Trophoblast cell (in vitro differentiated cells and primary cell): ENCODE results near the gene EFCAB14.
A peak's percentile ranks its signal among the peaks of the same experiment; 100 is the strongest.

Source experiments
- DNase-seq, 2 donors: peaks; one replicate each; pipeline ENCODE4 v3.0.0-alpha.2; 2016
- H2AFZ ChIP-seq: 2 replicates; pipeline ENCODE4 v1.6.1; 2013; ENCODE audit warnings: low read length, moderate library complexity, mild to moderate bottlenecking; ENCODE audit not compliant: insufficient read depth, poor library complexity
- H2AK5ac ChIP-seq: 2 replicates; pipeline ENCODE4 v1.6.1; 2013; ENCODE audit warnings: mild to moderate bottlenecking, low read length
- H2BK120ac ChIP-seq: 2 replicates; pipeline ENCODE4 v1.6.1; 2013; ENCODE audit warnings: low read length, mild to moderate bottlenecking, moderate library complexity; ENCODE audit not compliant: insufficient read depth, poor library complexity
- H2BK12ac ChIP-seq: 2 replicates; pipeline ENCODE4 v1.6.1; 2013; ENCODE audit warnings: mild to moderate bottlenecking, low read length, moderate library complexity
- H2BK5ac ChIP-seq: 2 replicates; pipeline ENCODE4 v1.6.1; 2013; ENCODE audit warnings: low read length, low read depth, moderate library complexity, mild to moderate bottlenecking; ENCODE audit not compliant: poor library complexity
- H3K14ac ChIP-seq: 2 replicates; pipeline ENCODE4 v1.6.1; 2013; ENCODE audit warnings: mild to moderate bottlenecking, low read length
- H3K18ac ChIP-seq: 2 replicates; pipeline ENCODE4 v1.6.1; 2013; ENCODE audit warnings: mild to moderate bottlenecking, low read length
- H3K23ac ChIP-seq: 2 replicates; pipeline ENCODE4 v1.6.1; 2013; ENCODE audit warnings: low read length
- H3K27ac ChIP-seq: 2 replicates; pipeline ENCODE4 v1.5.1; 2013; ENCODE audit warnings: low read depth, mild to moderate bottlenecking, inconsistent platforms, low read length, moderate library complexity
- H3K27me3 ChIP-seq: 2 replicates; pipeline ENCODE4 v1.6.1; 2013; ENCODE audit warnings: inconsistent platforms, mild to moderate bottlenecking, low read length, moderate library complexity; ENCODE audit not compliant: insufficient read depth
- H3K36me3 ChIP-seq, 2 experiments: 1 replicate in 1 of 2; 2 replicates in 1 of 2; pipeline ENCODE4 v1.6.1; 2013; ENCODE audit warnings: low read length in 2 of 2, mild to moderate bottlenecking in 2 of 2, moderate library complexity in 1 of 2; ENCODE audit not compliant: insufficient read depth in 2 of 2, control insufficient read depth in 1 of 2
- H3K4ac ChIP-seq: 2 replicates; pipeline ENCODE4 v1.6.1; 2013; ENCODE audit warnings: low read depth, mild to moderate bottlenecking, low read length, moderate library complexity
- H3K4me1 ChIP-seq, 2 experiments: 1 replicate in 1 of 2; 2 replicates in 1 of 2; pipeline ENCODE4 v1.6.1; 2013; ENCODE audit warnings: low read length in 2 of 2, mild to moderate bottlenecking in 2 of 2, moderate library complexity in 1 of 2; ENCODE audit not compliant: insufficient read depth in 2 of 2, control insufficient read depth in 1 of 2
- H3K4me2 ChIP-seq: 2 replicates; pipeline ENCODE4 v1.6.1; 2013; ENCODE audit warnings: inconsistent platforms, mild to moderate bottlenecking, low read length, moderate library complexity
- H3K4me3 ChIP-seq: 2 replicates; pipeline ENCODE4 v1.5.1; 2013; ENCODE audit warnings: mild to moderate bottlenecking, low read depth, low read length, inconsistent platforms
- H3K79me1 ChIP-seq: one replicate; pipeline ENCODE4 v1.6.1; 2013; ENCODE audit warnings: low read length
- H3K79me2 ChIP-seq: 2 replicates; pipeline ENCODE4 v1.6.1; 2013; ENCODE audit warnings: low read length, mild to moderate bottlenecking; ENCODE audit not compliant: control insufficient read depth, insufficient read depth, poor library complexity
- H3K9ac ChIP-seq: 2 replicates; pipeline ENCODE4 v1.6.1; 2013; ENCODE audit warnings: mild to moderate bottlenecking, low read length
- H3K9me3 ChIP-seq: 2 replicates; pipeline ENCODE4 v1.6.1; 2013; ENCODE audit warnings: low read depth, mild to moderate bottlenecking, control low read depth, inconsistent platforms, low read length; ENCODE audit not compliant: insufficient read depth
- H4K12ac ChIP-seq: 2 replicates; pipeline ENCODE4 v1.6.1; 2013; ENCODE audit warnings: low read depth, mild to moderate bottlenecking, low read length, moderate library complexity
- H4K8ac ChIP-seq: 2 replicates; pipeline ENCODE4 v1.6.1; 2013; ENCODE audit warnings: low read depth, mild to moderate bottlenecking, low read length, moderate library complexity
- H4K91ac ChIP-seq: one replicate; pipeline ENCODE4 v1.6.1; 2013; ENCODE audit warnings: low read depth, mild to moderate bottlenecking, low read length, moderate library complexity
- WGBS: extraction: QIAGEN DNeasy Blood & Tissue Kit; methylation state at CpG from one replicate; pipeline ENCODE4 v1.1.7; 2013; ENCODE audit warnings: missing lambda C conversion rate; ENCODE audit not compliant: insufficient read length, insufficient coverage; ENCODE audit errors: extremely low coverage; 5-methylcytosine and 5-hydroxymethylcytosine counted together

EFCAB14 gene

GRCh38 chr1:46705408-46705807 lies 13.5 kb downstream of the EFCAB14 start:
- H3K36me3 ChIP-seq: peaks cover 10 to 28% of the 10 kb centered on the region in 2 experiments
- no peak overlapping the region for H3K27ac ChIP-seq
- no peak overlapping the region for H3K18ac ChIP-seq
- H2BK120ac ChIP-seq: no peak overlapping the region
- no CpG with 5 or more reads among the region's 9 CpGs for WGBS
- no peaks in the 10 kb centered on the region for H3K27me3 ChIP-seq
- H3K14ac ChIP-seq: no peak overlapping the region
- H4K91ac ChIP-seq: no peak overlapping the region
- no peak overlapping the region for H4K8ac ChIP-seq
- H2BK12ac ChIP-seq: no peak overlapping the region
- H2AK5ac ChIP-seq: no peak overlapping the region
- no peak overlapping the region for H2AFZ ChIP-seq
- no peaks in the 10 kb centered on the region for H3K4me1 ChIP-seq
- no peak overlapping the region for H3K9ac ChIP-seq
- H3K9me3 ChIP-seq: no peaks in the 10 kb centered on the region
- no peak overlapping the region for H4K12ac ChIP-seq
- no peak overlapping the region for H2BK5ac ChIP-seq
- H3K79me1 ChIP-seq: no peaks in the 10 kb centered on the region
- H3K4me3 ChIP-seq: no peak overlapping the region
- DNase-seq: no peak
- no peak overlapping the region for H3K4me2 ChIP-seq
- no peaks in the 10 kb centered on the region for H3K79me2 ChIP-seq
- H3K23ac ChIP-seq: no peak overlapping the region
- no peak overlapping the region for H3K4ac ChIP-seq

GRCh38 chr1:46703927-46704641 lies 14.8 kb downstream of the EFCAB14 start:
- Histone ChIP-seq H3K4me1 (no peaks in the 10 kb centered on the region), H3K9me3 (no peaks in the 10 kb centered on the region), H3K23ac (no peak overlapping the region), H4K8ac (no peak overlapping the region), H3K27ac (no peak overlapping the region), H2BK5ac (no peak overlapping the region), H2BK120ac (no peak overlapping the region), H2AK5ac (no peak overlapping the region), H3K4me3 (no peak overlapping the region), H3K36me3 (peaks cover 7 to 23% of the 10 kb centered on the region in 2 experiments), H4K91ac (no peak overlapping the region), H3K79me2 (no peaks in the 10 kb centered on the region), H3K9ac (no peak overlapping the region), H4K12ac (no peak overlapping the region), H3K14ac (no peak overlapping the region), H3K18ac (no peak overlapping the region), H2AFZ (no peak overlapping the region), H3K27me3 (no peaks in the 10 kb centered on the region), H3K79me1 (no peaks in the 10 kb centered on the region), H2BK12ac (no peak overlapping the region), H3K4ac (no peak overlapping the region), H3K4me2 (no peak overlapping the region)
- WGBS: no CpG with 5 or more reads among the region's 3 CpGs
- DNase-seq: no peak

- DNase-seq: peak in 1 of 2 donors; percentile 12
- no peak overlapping the region for H3K4me3 ChIP-seq
- peak overlapping the region; percentile 53 for H3K23ac ChIP-seq
- H3K9me3 ChIP-seq: no peaks in the 10 kb centered on the region
- no CpG with 5 or more reads among the region's 3 CpGs for WGBS
- H4K91ac ChIP-seq: no peak overlapping the region
- no peaks in the 10 kb centered on the region for H3K79me1 ChIP-seq
- H3K14ac ChIP-seq: no peak overlapping the region
- H2AFZ ChIP-seq: no peak overlapping the region
- H3K4me1 ChIP-seq: no peaks in the 10 kb centered on the region
- no peaks in the 10 kb centered on the region for H3K79me2 ChIP-seq
- no peak overlapping the region for H3K4ac ChIP-seq
- H3K4me2 ChIP-seq: no peak overlapping the region
- H3K18ac ChIP-seq: no peak overlapping the region
- H2BK12ac ChIP-seq: no peak overlapping the region
- no peak overlapping the region for H3K27ac ChIP-seq
- H3K36me3 ChIP-seq: peaks cover 6 to 22% of the 10 kb centered on the region in 2 experiments
- no peak overlapping the region for H4K8ac ChIP-seq
- no peak overlapping the region for H4K12ac ChIP-seq
- H2BK5ac ChIP-seq: no peak overlapping the region
- no peak overlapping the region for H2BK120ac ChIP-seq
- H3K27me3 ChIP-seq: no peaks in the 10 kb centered on the region
- no peak overlapping the region for H3K9ac ChIP-seq
- H2AK5ac ChIP-seq: no peak overlapping the region
Measured at GRCh38 chr1:46699666-46700065, 19.2 kb downstream of the EFCAB14 start.

GRCh38 chr1:46697053-46697452 lies 21.9 kb downstream of the EFCAB14 start:
- H3K23ac ChIP-seq: no peak overlapping the region
- WGBS: no CpG with 5 or more reads among the region's 2 CpGs

More at GRCh38 chr1:46697053-46697452, 21.9 kb downstream of the EFCAB14 start:
- Histone ChIP-seq H3K4ac (no peak overlapping the region), H2AFZ (no peak overlapping the region), H3K14ac (no peak overlapping the region), H4K8ac (no peak overlapping the region), H3K4me1 (peaks cover 0 to 3% of the 10 kb centered on the region in 2 experiments), H3K27me3 (no peaks in the 10 kb centered on the region), H3K18ac (no peak overlapping the region), H3K79me1 (no peaks in the 10 kb centered on the region), H3K9ac (no peak overlapping the region), H3K36me3 (peaks cover 6 to 18% of the 10 kb centered on the region in 2 experiments), H2AK5ac (no peak overlapping the region), H2BK5ac (no peak overlapping the region), H2BK120ac (no peak overlapping the region), H3K9me3 (no peaks in the 10 kb centered on the region), H2BK12ac (no peak overlapping the region), H3K4me3 (no peak overlapping the region), H3K4me2 (no peak overlapping the region), H4K91ac (no peak overlapping the region), H3K27ac (no peak overlapping the region), H4K12ac (no peak overlapping the region), H3K79me2 (no peaks in the 10 kb centered on the region)
- no peak for DNase-seq
